Left ventricle myocardium superior (tissue), 1 donor: ENCODE data around the gene CPED1. TPM values are rescaled to one million over a fixed set of nuclear protein-coding genes. Genes with fewer than 3 reads are reported as not detected.
"Not testable (repeated sequence)": the region's sequence is repeated elsewhere in the genome, so short reads cannot be mapped to it uniquely, and the experiment has no call there.

ENCODE experiments used
- ATAC-seq: fragments of 200-7000 bp; cut with Tn5 transposase; one replicate; pipeline ENCODE4 v1.9.1; 2020; ENCODE audit warnings: mild to moderate bottlenecking, moderate library complexity
- DNase-seq: peaks from one replicate; pipeline ENCODE4 v3.0.0-alpha.2; 2020
- intact Hi-C: fragments of 100-400 bp; cut with micrococcal nuclease; formaldehyde crosslinking; loops from one replicate; pipeline ENCODE4 v1.11.0; 2022
- total RNA-seq: library from RNA; stranded (reverse); fragmentation: NEBNext Ultra II Directional; extraction: Animal tissue kit (Norgen Biotek cat#: 25700); gene quantifications from one replicate; pipeline ENCODE4 v1.2.1, GENCODE V29; 2021
- donor health status: DM: no; HTN: yes; CAD: no; lungs with severe emphysema.

CPED1 gene
- total RNA-seq, 1 donor from 2014 or later: 32.8 TPM

GRCh38 chr7:120973849-120974248 is 14.7 kb upstream of the CPED1 start:
- no peak for ATAC-seq
- no peak for DNase-seq
- intact Hi-C loops: no loop called here

DNA sequence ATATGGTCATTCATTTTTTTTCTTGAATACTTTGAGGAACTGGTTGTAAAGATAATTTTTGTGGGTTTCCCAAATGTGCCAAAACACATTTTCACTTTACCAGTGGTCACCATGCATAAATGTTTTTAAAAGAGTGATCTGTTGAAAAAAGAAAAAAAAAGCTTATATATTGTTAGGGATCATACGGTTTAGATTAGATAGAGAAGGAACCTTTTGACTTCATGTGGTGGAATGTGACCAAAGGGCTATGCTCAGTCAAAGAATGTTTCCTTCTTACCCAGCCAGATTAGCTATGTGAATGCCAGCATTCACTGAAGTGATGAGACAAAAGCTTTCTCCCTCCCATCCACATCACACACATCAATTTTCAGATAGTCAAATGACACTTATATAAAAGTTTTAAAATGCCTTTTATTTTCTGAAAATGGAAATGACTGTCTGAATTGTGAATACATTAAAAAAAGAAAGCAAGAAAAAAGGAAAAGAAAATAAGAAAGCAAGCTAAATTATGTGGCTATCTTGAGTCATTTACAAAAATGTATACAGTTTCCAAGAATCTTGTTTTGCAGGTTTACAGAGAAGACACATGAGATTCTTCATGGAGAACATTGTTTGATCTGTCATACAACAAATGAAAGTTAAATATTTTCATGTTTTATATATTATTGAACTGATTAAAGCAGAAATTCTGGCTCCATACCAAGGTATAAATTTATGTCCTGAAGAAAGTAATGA is 8.6 kb upstream of the CPED1 start:
- no peak for DNase-seq
- ATAC-seq: no peak
- intact Hi-C loops: no loop called here

DNA sequence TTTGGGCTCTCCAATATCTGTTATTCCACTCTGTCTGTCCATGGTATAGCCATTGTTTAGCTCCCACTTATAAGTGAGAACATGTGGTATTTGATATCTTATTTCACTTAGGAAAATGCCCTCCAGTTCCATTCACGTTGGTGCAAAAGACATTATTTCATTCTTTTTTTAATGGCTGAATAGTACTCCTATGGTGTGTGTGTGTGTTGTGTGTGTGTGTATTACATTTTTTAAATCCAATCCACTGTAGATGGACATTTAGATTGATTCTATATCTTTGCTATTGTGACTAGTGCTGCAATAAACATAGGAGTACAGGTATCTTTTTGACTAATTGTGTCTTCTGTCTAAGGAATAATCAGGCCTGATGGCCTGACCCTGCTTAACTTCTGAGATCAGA is 7.4 kb upstream of the CPED1 start:
- no peak for DNase-seq
- ATAC-seq: no peak
- intact Hi-C loops: no loop called here

DNA sequence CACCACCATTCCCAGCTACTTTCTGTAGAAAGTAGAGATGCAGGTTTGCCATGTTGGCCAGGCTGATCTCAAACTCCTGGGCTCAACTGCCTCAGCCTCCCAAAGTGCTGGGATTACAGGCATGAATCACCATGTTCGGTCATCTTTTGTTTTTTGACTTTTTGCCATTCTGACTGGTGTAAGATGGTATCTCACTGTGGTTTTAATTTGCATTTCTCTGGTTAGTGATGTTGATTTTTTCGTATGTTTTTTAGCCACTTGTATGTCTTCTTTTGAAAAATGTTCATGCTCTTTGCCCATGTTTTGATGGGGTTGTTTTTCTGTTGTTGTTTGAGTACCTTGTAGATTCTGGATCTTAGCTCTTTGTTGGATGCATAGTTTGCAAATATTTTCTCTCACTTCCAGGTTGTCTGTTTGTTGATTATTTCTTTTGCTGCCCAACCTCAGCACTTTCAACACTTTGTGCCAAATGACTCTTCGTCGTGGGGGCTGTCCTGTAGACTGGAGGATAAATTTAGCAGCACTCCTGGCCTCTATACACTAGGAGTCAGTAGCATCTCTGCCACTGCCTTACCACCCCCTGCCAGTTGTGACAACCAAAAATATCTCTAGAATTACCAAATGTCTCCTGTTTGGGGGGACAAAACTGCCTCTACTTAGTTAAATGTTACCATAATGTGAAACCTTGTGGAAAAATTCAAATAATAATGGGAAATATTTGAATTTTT is 6.5 kb upstream of the CPED1 start:
- DNase-seq: no peak
- no peak for ATAC-seq
- intact Hi-C loops: no loop called here

DNA sequence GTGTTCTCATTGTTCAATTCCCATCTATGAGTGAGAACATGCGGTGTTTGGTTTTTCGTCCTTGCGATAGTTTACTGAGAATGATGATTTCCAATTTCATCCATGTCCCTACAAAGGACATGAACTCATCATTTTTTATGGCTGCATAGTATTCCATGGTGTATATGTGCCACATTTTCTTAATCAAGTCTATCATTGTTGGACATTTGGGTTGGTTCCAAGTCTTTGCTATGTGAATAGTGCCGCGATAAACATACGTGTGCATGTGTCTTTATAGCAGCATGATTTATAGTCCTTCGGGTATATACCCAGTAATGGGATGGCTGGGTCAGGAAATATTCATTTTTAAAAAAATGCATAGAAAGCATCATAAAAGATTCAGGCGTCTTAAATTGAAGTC is 4.9 kb upstream of the CPED1 start:
- ATAC-seq, DNase-seq, intact Hi-C loops: not testable (repeated sequence)

- no peak for DNase-seq
- intact Hi-C loops: no loop called here
Measured at GRCh38 chr7:120984406-120984805, 4.1 kb upstream of the CPED1 start.

DNA sequence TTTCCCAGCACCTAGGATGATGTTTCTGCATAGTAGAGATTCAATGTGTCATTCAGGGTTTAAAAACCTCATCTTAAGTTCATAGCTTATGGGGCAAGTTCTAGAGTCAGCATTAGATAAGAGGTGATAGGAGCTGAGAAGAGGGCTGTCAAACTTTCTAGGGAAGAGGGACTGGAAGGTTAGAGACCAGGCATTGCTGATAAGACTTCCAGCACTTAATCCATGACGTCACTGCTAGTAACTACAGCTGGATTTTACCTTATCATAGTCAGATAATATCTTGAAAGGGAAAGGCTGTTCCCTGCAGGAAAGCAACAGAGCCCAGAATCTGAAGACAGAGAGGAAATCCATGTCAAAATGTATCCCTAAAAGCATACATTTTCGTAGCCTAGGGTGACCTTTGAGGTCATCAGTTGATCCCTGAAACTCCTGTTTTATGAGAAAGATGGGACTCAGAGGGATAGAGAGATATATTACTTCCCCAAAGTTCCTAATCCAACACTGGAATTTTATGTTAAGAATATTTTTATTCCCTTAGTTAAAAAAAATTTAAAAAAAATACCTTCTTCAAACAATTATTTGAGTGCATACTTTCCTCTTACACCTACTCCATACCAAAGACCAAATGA is 3.3 kb upstream of the CPED1 start:
- no peak for ATAC-seq
- DNase-seq: no peak
- intact Hi-C loops: loop anchor here (5.0 kb wide), 2 partner anchors 97 to 122 kb away; no protein-coding TSS in a partner anchor

More at GRCh38 chr7:120984406-120984805, 4.1 kb upstream of the CPED1 start:
- no peak for ATAC-seq

DNA sequence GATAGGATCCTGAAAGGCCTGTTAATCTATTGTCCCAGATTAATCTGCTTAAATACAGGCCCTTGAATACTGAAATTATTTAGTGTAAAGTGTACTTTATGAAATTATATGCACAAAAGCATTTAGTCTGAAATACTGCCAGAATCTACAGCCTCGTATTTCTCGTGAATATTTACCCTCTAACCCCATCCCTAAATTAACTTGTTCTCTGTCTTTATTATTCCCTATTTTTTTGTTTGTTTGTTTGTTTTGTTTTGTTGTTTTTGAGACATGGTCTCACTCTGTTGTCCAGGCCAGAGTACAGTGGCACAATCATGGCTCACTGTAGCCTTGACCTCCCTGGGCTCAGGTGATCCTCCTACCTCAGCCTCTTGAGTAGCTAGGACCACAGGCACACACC is 2.7 kb upstream of the CPED1 start:
- no peak for ATAC-seq
- intact Hi-C loops: loop anchor here (5.0 kb wide), 2 partner anchors 96 to 121 kb away; no protein-coding TSS in a partner anchor
- DNase-seq: no peak

DNA sequence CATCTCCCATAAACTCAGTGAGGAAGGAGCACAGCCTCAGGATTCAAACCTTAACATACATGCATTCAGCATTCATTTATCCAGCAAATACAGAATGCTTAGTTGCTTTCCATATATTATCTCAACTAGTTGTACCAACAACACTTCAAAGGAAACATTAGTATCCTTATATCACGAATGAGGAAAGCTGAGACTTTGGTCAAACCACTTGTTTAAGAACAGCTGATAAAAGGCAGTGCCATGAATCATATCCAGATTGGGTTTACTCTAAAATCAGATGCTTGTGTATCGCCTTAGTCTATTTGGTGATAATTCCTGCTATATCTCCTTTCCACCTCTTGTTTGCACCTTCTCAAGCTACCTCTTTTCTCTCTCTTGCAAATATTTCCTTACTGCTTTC is 1.9 kb upstream of the CPED1 start:
- DNase-seq: no peak
- no peak for ATAC-seq
- intact Hi-C loops: loop anchor here (5.0 kb wide), 2 partner anchors 96 to 121 kb away; no protein-coding TSS in a partner anchor

DNA sequence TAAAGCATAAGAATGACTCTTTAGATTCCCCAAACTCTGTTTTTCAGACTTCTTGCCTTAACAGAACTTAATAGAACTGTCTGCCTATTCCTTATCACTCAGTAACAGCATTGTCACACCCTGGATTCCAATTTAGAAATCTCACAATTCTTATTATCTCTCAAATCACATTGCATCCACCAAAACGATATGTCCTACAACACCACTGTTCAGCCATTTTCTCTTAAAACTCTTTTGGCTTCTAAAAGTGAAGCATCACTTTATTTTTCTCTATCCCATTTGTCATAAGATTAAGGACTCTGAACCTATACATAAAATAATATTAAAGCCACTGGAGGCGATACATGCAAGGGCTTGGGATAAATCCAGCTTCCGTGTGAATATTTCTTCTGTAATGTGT is 1.2 kb upstream of the CPED1 start:
- ATAC-seq (no peak), DNase-seq (no peak)
- intact Hi-C loops: loop anchor here (5.0 kb wide), 2 partner anchors 95 to 120 kb away; no protein-coding TSS in a partner anchor

GRCh38 chr7:120987683-120988590 is 574 bp upstream of the CPED1 start:
- ATAC-seq: peak; percentile 86

DNA sequence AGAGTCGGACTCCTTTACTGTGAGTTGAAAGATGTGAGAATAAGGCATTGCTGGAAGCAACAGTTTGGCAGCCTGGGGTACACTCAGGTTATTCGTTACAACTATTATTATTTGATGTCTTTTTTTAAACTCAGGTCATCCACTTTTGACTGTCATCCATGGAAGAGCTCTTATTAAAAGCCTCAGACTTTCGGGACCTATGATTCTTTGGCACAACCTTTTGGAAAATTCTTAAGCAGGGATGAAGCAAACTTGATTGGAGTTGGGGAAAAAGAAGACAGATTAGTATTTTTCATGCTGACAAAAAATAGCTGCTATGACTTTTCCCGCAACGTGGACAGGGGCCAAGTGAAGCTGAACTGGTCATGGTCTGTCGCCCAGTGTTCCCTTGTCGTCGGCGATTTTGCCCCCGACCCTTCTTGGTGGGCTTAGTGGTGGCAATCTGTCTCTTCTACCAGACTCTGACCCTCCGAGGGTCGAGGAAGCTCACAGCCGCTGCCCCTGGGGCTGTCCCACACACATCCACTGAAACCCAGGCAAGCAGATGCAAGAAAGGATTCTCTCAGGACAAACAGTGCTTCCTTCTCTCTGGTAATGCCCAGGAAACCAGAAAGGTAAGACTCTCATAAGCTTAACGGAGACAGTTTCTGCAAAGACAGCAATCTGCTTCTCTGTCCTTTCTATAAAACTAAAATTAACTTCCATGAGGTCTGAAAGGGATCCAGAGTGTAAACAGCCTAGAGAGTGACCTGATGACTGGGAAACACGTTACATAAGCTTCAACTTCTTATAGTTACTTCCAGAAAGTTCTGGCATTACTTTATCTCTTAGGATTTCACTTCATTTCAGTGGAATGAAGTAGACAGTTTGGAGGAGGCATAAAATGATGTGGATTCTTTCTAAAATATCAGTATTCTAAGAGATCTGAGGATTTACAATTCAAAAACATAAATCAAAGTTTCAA is 1.0 kb downstream of the CPED1 start:
- intact Hi-C loops: loop anchor here (5.0 kb wide), 2 partner anchors 93 to 118 kb away; no protein-coding TSS in a partner anchor
- DNase-seq (peak; percentile 39), ATAC-seq (peak; percentile 17)

More at GRCh38 chr7:120987683-120988590, 574 bp upstream of the CPED1 start:
- intact Hi-C loops: loop anchor here (5.0 kb wide), 2 partner anchors 94 to 119 kb away; no protein-coding TSS in a partner anchor
- DNase-seq: peak; percentile 95

GRCh38 chr7:120990468-120991118 is 2.1 kb downstream of the CPED1 start:
- ATAC-seq (no peak), DNase-seq (no peak)
- intact Hi-C loops: no loop called here

- ATAC-seq (no peak), DNase-seq (no peak)
- intact Hi-C loops: no loop called here
Measured at GRCh38 chr7:120991161-120991560, 2.6 kb downstream of the CPED1 start.

DNA sequence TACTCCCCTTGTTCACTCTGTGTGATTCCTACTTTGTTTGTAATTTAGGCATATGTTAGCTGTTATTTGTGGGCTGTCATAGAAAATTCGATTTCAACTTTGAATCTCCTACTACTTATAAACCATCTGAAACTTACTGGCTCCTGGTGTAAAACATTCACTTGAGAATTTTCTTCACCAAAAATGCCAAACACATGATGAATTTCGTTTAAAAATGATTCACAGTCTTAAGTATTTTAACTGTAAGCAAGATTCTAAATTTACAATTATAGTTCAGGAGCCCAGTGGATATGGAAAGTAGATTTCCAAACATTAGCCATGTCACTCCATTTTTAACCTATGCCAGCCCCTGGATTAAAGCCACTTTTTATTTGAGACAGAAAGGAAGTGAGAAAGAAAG is 3.1 kb downstream of the CPED1 start:
- intact Hi-C loops: no loop called here
- ATAC-seq: no peak

GRCh38 chr7:120992272-120992964 is 3.9 kb downstream of the CPED1 start:
- intact Hi-C loops: no loop called here
- ATAC-seq (no peak), DNase-seq (no peak)

More for the DNA sequence above, 3.1 kb downstream of the CPED1 start:
- DNase-seq: no peak
